GM18907 (cell line): ENCODE results near the gene PDE11A.

Experiments
- ATAC-seq: cut with Tn5 transposase; IDR thresholded peaks from one replicate; pipeline ENCODE4 v1.9.1; 2021; ENCODE audit warnings: mild to moderate bottlenecking, moderate library complexity; ENCODE audit not compliant: unreplicated experiment

Gene PDE11A

GRCh38 chr2:177585234-177585863 lies 487.2 kb downstream of the PDE11A start:
- ATAC-seq: no peak

GRCh38 chr2:177584030-177584692 lies 488.4 kb downstream of the PDE11A start:
- no peak for ATAC-seq

DNA sequence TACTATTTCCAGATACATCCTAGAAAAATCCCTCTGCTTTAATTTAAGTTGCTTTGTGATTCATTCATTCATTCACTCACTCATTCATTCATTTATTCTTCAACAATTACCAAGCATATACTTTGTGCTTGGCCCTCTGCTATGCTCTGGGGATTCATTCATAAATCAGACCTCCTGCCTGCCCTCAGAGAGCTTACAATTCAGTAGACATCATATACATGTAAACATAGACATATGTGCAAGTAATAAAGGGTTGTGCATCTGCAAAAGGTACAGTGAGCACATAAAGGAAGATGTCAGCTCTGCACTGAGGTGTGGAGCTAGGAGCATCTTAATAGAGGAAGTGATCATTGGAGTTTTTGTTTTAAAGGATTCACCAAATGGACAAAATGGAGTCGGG lies 490.6 kb downstream of the PDE11A start:
- no peak for ATAC-seq

DNA sequence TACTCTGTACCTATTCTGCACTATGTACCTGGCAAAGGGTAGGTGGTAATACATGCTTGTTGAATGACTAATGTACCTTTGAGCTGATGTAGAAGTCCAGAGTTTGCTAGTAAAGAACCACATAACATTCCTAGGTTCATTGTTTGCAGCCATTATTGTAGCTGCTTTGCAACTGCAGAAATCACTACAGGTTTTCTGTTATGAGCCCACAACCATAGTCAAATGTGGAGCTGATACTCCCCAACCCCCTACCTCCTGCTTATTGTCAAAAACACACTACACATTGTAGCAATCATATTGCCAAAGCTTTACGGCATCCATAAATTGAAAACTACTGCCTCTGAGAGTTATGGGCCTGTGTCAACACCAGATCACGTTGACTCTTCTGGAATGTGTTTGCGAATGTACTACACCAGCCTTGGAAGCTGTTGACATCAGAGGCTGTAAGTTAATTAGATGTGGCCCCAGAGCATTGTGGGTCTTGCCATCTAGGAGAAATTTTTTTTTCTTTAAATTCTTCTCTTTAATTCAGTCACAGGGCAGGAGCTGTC lies 493.0 kb downstream of the PDE11A start:
- ATAC-seq: no peak

- no peak for ATAC-seq
Observed at GRCh38 chr2:177578454-177578853, 494.1 kb downstream of the PDE11A start.

DNA sequence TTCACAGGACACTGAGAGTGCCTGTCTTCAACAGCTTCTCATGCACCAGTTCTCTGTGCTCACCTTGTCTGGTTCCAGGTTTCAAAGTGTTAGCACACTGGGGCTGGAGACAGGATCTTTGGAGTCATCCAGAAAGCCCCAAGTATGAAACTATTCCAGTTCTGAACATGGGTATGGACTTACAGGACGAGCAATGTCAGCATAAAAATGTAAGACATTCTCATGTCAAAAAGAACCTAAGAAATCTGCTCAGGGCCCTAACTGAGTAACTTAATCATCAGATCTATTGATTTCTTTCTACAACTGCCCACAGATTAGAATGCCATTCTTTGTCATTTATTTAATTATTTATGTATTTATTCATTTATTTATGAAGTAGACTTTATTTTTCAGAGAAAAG lies 495.5 kb downstream of the PDE11A start:
- ATAC-seq: no peak

DNA sequence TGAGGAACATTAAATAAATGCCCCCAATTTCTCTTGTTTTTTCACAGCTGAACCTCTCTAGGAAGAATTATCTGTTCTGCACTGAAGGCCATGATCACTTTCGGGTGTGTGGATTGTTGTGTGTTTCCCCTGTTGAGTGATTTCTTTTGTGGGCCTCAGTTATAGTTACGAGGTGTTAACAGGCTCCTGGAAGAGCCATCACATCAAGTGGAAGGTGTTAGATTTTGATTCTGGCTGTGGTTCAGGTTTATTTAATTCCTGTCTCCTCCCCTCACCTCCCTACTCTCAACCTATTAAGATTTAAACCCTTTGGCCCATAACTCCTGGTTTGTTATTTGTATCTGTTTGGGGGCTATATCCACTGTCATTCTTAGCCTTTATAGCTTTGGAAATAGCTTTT lies 497.2 kb downstream of the PDE11A start:
- ATAC-seq: no peak

- ATAC-seq: no peak
Observed at GRCh38 chr2:177574356-177574755, 498.2 kb downstream of the PDE11A start.
